Measurements from ENCODE around the gene FBXO33. TPM values are rescaled to one million over a fixed set of nuclear protein-coding genes. Genes with fewer than 3 reads are reported as not detected.
A peak's percentile ranks its signal among the peaks of the same experiment; 100 is the strongest.
"Not testable (repeated sequence)": the region's sequence is repeated elsewhere in the genome, so short reads cannot be mapped to it uniquely, and the experiment has no call there.

The FBXO33 gene
- total and polyA plus RNA-seq, 4 donors: 3.0 to 14.3 (median 11.0) TPM

- Histone ChIP-seq H3K36me3 (ENCODE audit: control insufficient read depth in 1 of 2, insufficient read depth in 2 of 2, low read length in 1 of 2) (no peaks in the 10 kb centered on the region), H3K9me3 (ENCODE audit: control insufficient read depth, low read length) (no peaks in the 10 kb centered on the region), H3K4me1 (ENCODE audit: control insufficient read depth in 1 of 2, insufficient read depth in 2 of 2, low read length in 2 of 2) (peaks cover 0 to 3% of the 10 kb centered on the region in 2 donors), H3K27me3 (ENCODE audit: control insufficient read depth in 1 of 2, insufficient read depth in 2 of 2, low read length in 1 of 2) (no peaks in the 10 kb centered on the region), H3K4me3 (ENCODE audit: low read length in 2 of 2) (no peak overlapping the region), H3K27ac (ENCODE audit: low read depth in 1 of 2, low read length in 2 of 2) (no peak overlapping the region)
- WGBS, 2 donors: 92 to 93% methylated on average over 12 of the region's 12 CpGs
- intact Hi-C loops (cut with DNase I): loop anchor here in 1 of 2 donors (5.0 to 10.0 kb wide), 2 partner anchors 54 to 198 kb away; partner anchors contain the start of gene TRAPPC6B
- no peak for DNase-seq
- ATAC-seq (ENCODE audit: low FRiP score): no peak
Measured at GRCh38 chr14:39370415-39370814, 61.8 kb downstream of the FBXO33 start.

GRCh38 chr14:39369029-39369428 lies 63.2 kb downstream of the FBXO33 start:
- Histone ChIP-seq H3K4me3 (ENCODE audit: low read length in 2 of 2) (no peak overlapping the region), H3K4me1 (ENCODE audit: control insufficient read depth in 1 of 2, insufficient read depth in 2 of 2, low read length in 2 of 2) (peaks cover 0 to 1% of the 10 kb centered on the region in 2 donors), H3K27ac (ENCODE audit: low read depth in 1 of 2, low read length in 2 of 2) (no peak overlapping the region), H3K36me3 (ENCODE audit: control insufficient read depth in 1 of 2, insufficient read depth in 2 of 2, low read length in 1 of 2) (no peaks in the 10 kb centered on the region), H3K27me3 (ENCODE audit: control insufficient read depth in 1 of 2, insufficient read depth in 2 of 2, low read length in 1 of 2) (no peaks in the 10 kb centered on the region), H3K9me3 (ENCODE audit: control insufficient read depth, low read length) (no peaks in the 10 kb centered on the region)
- DNase-seq: no peak
- WGBS, 2 donors: 91% methylated on average over 2 of the region's 2 CpGs
- no peak for ATAC-seq (ENCODE audit: low FRiP score)
- intact Hi-C loops (cut with DNase I): loop anchor here (5.0 to 10.0 kb wide), 3 partner anchors 54 to 262 kb away; partner anchors contain the start of gene PNN (in 1 of the 2)

- intact Hi-C loops (cut with DNase I): loop anchor here (5.0 to 10.0 kb wide), 3 partner anchors 54 to 261 kb away; partner anchors contain the start of gene PNN (in 1 of the 2)
- H3K4me3 ChIP-seq (ENCODE audit: low read length in 2 of 2): no peak overlapping the region
- peaks cover 0 to 1% of the 10 kb centered on the region in 2 donors for H3K4me1 ChIP-seq (ENCODE audit: control insufficient read depth in 1 of 2, insufficient read depth in 2 of 2, low read length in 2 of 2)
- ATAC-seq (ENCODE audit: low FRiP score) (peak; percentile 60), DNase-seq (peak in 1 of 2 donors; percentile 54)
- H3K27ac ChIP-seq (ENCODE audit: low read depth in 1 of 2, low read length in 2 of 2): no peak overlapping the region
- H3K9me3 ChIP-seq (ENCODE audit: control insufficient read depth, low read length): no peaks in the 10 kb centered on the region
- no peaks in the 10 kb centered on the region for H3K27me3 ChIP-seq (ENCODE audit: control insufficient read depth in 1 of 2, insufficient read depth in 2 of 2, low read length in 1 of 2)
- WGBS, 2 donors: 48 to 49% methylated on average over 4 of the region's 4 CpGs
- no peaks in the 10 kb centered on the region for H3K36me3 ChIP-seq (ENCODE audit: control insufficient read depth in 1 of 2, insufficient read depth in 2 of 2, low read length in 1 of 2)
Measured at GRCh38 chr14:39368261-39368959, 63.8 kb downstream of the FBXO33 start.

- Histone ChIP-seq H3K27me3 (ENCODE audit: control insufficient read depth in 1 of 2, insufficient read depth in 2 of 2, low read length in 1 of 2) (no peaks in the 10 kb centered on the region), H3K4me1 (ENCODE audit: control insufficient read depth in 1 of 2, insufficient read depth in 2 of 2, low read length in 2 of 2) (peaks cover 0 to 1% of the 10 kb centered on the region in 2 donors), H3K9me3 (ENCODE audit: control insufficient read depth, low read length) (no peaks in the 10 kb centered on the region), H3K4me3 (ENCODE audit: low read length in 2 of 2) (no peak overlapping the region), H3K36me3 (ENCODE audit: control insufficient read depth in 1 of 2, insufficient read depth in 2 of 2, low read length in 1 of 2) (no peaks in the 10 kb centered on the region), H3K27ac (ENCODE audit: low read depth in 1 of 2, low read length in 2 of 2) (no peak overlapping the region)
- intact Hi-C loops (cut with DNase I): loop anchor here (5.0 to 10.0 kb wide), 3 partner anchors 53 to 260 kb away; partner anchors contain the start of gene PNN (in 1 of the 2)
- WGBS, 2 donors: 64 to 70% methylated on average over 2 of the region's 2 CpGs
- ATAC-seq (ENCODE audit: low FRiP score) (peak; percentile 22), DNase-seq (no peak)
Measured at GRCh38 chr14:39367387-39367751, 64.9 kb downstream of the FBXO33 start.

GRCh38 chr14:39366460-39367386 lies 65.5 kb downstream of the FBXO33 start:
- H3K27me3 ChIP-seq (ENCODE audit: control insufficient read depth in 1 of 2, insufficient read depth in 2 of 2, low read length in 1 of 2): no peaks in the 10 kb centered on the region
- H3K36me3 ChIP-seq (ENCODE audit: control insufficient read depth in 1 of 2, insufficient read depth in 2 of 2, low read length in 1 of 2): no peaks in the 10 kb centered on the region
- H3K27ac ChIP-seq (ENCODE audit: low read depth in 1 of 2, low read length in 2 of 2): no peak overlapping the region
- intact Hi-C loops (cut with DNase I): loop anchor here (5.0 to 10.0 kb wide), 3 partner anchors 52 to 259 kb away; partner anchors contain the start of gene PNN (in 1 of the 2)
- no peak overlapping the region for H3K4me3 ChIP-seq (ENCODE audit: low read length in 2 of 2)
- no peaks in the 10 kb centered on the region for H3K9me3 ChIP-seq (ENCODE audit: control insufficient read depth, low read length)
- ATAC-seq (ENCODE audit: low FRiP score): peak; percentile 33
- H3K4me1 ChIP-seq (ENCODE audit: control insufficient read depth in 1 of 2, insufficient read depth in 2 of 2, low read length in 2 of 2): peaks cover 0 to 1% of the 10 kb centered on the region in 2 donors
- no peak for DNase-seq
- 92% methylated on average over 10 of the region's 10 CpGs for WGBS, 2 donors

- intact Hi-C loops (cut with DNase I): loop anchor here (5.0 to 10.0 kb wide), 3 partner anchors 51 to 258 kb away; partner anchors contain the start of gene PNN (in 1 of the 2)
- 94 to 100% methylated on average over 1 of the region's 1 CpG for whole genome bisulfite sequencing, 2 donors
- H3K27me3 ChIP-seq (ENCODE audit: control insufficient read depth in 1 of 2, insufficient read depth in 2 of 2, low read length in 1 of 2): no peaks in the 10 kb centered on the region
- no peaks in the 10 kb centered on the region for H3K9me3 ChIP-seq (ENCODE audit: control insufficient read depth, low read length)
- ATAC-seq (ENCODE audit: low FRiP score) (no peak), DNase-seq (no peak)
- no peak overlapping the region for H3K27ac ChIP-seq (ENCODE audit: low read depth in 1 of 2, low read length in 2 of 2)
- H3K4me1 ChIP-seq (ENCODE audit: control insufficient read depth in 1 of 2, insufficient read depth in 2 of 2, low read length in 2 of 2): peaks cover 0 to 1% of the 10 kb centered on the region in 2 donors
- H3K4me3 ChIP-seq (ENCODE audit: low read length in 2 of 2): no peak overlapping the region
- no peaks in the 10 kb centered on the region for H3K36me3 ChIP-seq (ENCODE audit: control insufficient read depth in 1 of 2, insufficient read depth in 2 of 2, low read length in 1 of 2)
Measured at GRCh38 chr14:39365354-39365753, 66.9 kb downstream of the FBXO33 start.

- Histone ChIP-seq H3K4me3 (ENCODE audit: low read length in 2 of 2) (no peak overlapping the region), H3K9me3 (ENCODE audit: control insufficient read depth, low read length) (no peaks in the 10 kb centered on the region), H3K36me3 (ENCODE audit: control insufficient read depth in 1 of 2, insufficient read depth in 2 of 2, low read length in 1 of 2) (no peaks in the 10 kb centered on the region), H3K4me1 (ENCODE audit: control insufficient read depth in 1 of 2, insufficient read depth in 2 of 2, low read length in 2 of 2) (peaks cover 0 to 1% of the 10 kb centered on the region in 2 donors), H3K27ac (ENCODE audit: low read depth in 1 of 2, low read length in 2 of 2) (no peak overlapping the region), H3K27me3 (ENCODE audit: control insufficient read depth in 1 of 2, insufficient read depth in 2 of 2, low read length in 1 of 2) (no peaks in the 10 kb centered on the region)
- ATAC-seq (ENCODE audit: low FRiP score) (no peak), DNase-seq (no peak)
- 38 to 52% methylated on average over 1 of the region's 1 CpG for WGBS, 2 donors
- intact Hi-C loops (cut with DNase I): loop anchor here in 1 of 2 donors (10.0 kb wide), 1 partner anchor 50 kb away; no protein-coding TSS in a partner anchor
Measured at GRCh38 chr14:39364509-39364908, 67.7 kb downstream of the FBXO33 start.

- H3K4me1 ChIP-seq (ENCODE audit: control insufficient read depth in 1 of 2, insufficient read depth in 2 of 2, low read length in 2 of 2); H3K4me3 ChIP-seq (ENCODE audit: low read length in 2 of 2); ATAC-seq (ENCODE audit: low FRiP score); H3K27ac ChIP-seq (ENCODE audit: low read depth in 1 of 2, low read length in 2 of 2); H3K27me3 ChIP-seq (ENCODE audit: control insufficient read depth in 1 of 2, insufficient read depth in 2 of 2, low read length in 1 of 2); H3K36me3 ChIP-seq (ENCODE audit: control insufficient read depth in 1 of 2, insufficient read depth in 2 of 2, low read length in 1 of 2); H3K9me3 ChIP-seq (ENCODE audit: control insufficient read depth, low read length); DNase-seq: not testable (repeated sequence)
- intact Hi-C loops (cut with DNase I): loop anchor here in 1 of 2 donors (10.0 kb wide), 1 partner anchor 47 kb away; no protein-coding TSS in a partner anchor
- WGBS, 2 donors: 76 to 82% methylated on average over 5 of the region's 5 CpGs
Measured at GRCh38 chr14:39361556-39361955, 70.7 kb downstream of the FBXO33 start.

Data from aorta (tissue), 5 donors.